NOMO-1 (cell line): ENCODE data around the gene ZBTB22.
"Not testable (repeated sequence)": the region's sequence is repeated elsewhere in the genome, so short reads cannot be mapped to it uniquely, and the experiment has no call there.

Experiments
- DNase-seq, 2 experiments: peaks; one replicate each; lab custom pipeline; 2025; ENCODE audit not compliant: unreplicated experiment in 2 of 2; lab: John Stamatoyannopoulos, UW

ZBTB22 gene

DNA sequence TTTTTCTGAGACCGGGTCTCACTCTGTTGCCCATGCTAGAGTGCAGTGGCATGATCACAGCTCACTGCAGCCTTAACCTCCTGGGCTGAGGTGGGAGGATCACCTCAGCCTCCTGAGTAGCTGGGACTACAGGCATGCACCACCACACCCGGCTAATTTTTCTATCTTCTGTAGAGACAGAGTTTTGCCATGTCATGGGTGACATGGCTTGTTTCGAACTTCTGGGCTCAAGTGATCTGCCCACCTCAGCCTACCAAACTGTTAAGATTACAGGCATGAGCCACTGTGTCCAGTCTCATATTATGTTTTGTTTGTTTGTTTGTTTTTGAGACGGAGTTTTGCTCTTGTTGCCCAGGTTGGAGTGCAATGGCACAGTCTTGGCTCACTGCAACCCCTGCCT, 32.3 kb downstream of the ZBTB22 start:
- not testable (repeated sequence) for DNase-seq

DNA sequence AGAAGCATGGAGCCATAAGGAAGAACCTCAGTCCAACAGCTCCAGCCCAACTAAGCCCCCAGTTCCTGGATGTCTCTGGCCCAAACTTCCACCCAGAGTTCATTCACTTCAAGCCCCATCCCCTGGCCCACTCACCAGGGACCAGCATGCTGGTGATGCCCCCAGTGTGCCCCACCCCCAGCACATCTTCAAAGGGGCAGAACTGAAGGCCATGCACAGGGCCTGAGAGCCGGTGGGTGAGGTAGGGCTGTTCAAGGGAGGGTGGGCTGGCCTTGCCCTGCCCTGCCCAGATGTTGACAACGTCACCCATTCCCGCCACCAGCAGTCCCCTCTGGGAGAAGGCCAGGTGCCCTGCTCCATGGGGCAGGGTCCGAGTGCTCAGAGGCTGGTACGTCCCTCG, 37.0 kb downstream of the ZBTB22 start:
- DNase-seq, result no peak

DNA sequence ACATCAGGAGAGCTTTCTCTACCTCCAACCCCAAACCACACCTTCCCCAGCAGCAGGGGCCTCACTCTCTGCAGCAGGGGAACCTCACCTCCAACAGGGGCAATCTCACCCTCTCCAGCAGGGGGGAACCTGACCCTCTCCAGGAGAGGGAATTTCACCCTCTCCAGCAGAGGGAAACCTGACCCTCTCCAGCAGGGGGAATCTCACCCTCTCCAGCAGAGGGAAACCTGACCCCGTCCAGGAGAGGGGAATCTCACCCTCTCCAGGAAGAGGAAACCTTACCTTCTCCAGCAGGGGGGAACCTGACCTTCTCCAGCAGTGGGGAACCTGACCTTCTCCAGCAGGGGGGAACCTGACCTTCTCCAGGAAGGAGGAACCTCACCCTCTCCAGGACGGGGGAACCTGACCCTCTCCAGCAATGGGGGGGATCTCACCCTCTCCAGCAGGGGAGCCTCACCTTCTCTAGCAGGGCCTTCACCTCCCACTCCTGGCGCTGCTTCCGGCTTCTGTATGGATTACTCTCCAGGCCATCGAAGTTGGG, 37.5 kb downstream of the ZBTB22 start:
- no peak for DNase-seq

DNA sequence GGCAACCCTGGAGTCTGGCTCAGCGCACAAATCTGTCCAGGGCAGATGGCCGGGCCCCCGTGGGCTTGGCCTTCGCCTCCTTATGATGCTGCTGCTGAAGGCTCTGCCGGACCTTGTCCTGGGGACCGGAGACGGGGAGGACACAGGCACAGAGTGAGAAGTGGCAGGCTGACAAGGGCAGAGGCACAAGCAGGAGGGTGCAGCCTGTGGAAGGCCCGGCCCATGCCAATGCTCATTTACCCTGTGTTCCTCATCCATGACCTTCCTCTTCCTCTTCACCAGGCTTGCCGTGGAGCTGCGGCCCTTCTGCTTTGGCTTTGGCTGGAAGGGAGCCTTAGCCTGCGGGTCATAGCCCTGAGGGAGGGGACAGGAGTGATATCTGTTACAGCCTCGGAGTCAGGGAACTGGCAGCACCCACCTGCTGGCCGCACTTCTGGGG, 38.3 kb downstream of the ZBTB22 start:
- no peak for DNase-seq

DNA sequence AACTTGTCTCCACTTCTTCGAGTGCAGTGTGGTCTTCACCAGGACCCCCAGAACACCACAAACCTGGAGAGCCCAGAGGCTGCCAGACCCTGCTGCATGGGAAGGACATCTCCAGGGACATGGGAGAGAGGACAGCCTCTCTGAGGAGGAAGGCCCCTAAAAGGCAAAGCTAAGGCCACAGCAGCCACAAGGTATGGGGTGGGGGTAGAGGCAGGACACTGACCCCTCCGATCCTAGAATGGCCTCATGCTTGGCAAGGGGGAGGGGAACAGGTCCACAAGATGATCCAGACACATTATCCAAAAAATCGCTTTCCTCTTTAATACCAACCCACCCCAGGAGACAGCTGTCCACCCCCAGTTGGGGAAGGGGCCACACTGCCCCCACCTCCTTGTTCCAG, 38.7 kb downstream of the ZBTB22 start:
- DNase-seq, result no peak

DNA sequence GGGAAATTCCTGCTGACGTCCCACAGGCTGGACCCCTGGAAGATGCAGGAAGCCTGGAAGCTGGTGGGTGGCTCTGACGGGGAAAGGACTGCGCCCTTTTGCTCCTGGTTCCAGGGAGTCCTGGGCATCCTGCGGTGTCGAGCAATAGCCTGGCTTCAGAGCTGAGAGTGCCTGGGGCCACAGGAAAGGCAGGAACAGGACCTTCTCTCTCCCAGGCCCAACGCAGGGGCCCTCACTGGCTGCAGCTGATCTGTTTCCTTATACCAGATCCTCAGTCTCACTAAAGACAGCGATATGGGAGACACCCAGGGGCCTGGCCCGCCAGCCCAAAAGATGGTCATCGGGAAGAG, 39.2 kb downstream of the ZBTB22 start:
- DNase-seq, result no peak

DNA sequence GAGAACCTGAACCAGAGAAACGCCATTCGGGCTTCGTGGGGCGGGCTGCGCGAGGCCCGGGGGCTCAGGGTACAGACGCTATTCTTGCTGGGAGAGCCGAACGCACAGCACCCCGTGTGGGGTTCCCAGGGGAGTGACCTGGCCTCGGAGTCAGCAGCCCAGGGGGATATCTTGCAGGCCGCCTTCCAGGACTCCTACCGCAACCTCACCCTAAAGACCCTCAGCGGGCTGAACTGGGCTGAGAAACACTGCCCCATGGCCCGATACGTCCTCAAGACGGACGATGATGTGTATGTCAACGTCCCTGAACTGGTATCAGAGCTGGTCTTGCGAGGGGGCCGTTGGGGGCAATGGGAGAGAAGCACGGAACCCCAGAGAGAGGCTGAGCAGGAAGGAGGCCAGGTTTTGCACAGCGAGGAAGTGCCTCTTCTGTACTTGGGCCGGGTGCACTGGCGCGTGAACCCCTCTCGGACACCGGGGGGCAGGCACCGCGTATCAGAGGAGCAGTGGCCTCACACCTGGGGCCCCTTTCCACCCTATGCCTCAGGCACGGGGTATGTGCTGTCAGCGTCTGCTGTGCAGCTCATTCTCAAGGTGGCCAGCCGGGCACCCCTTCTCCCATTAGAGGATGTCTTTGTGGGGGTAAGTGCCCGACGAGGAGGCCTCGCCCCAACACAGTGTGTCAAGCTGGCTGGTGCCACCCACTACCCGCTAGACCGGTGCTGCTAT, 39.7 kb downstream of the ZBTB22 start:
- no peak for DNase-seq

DNA sequence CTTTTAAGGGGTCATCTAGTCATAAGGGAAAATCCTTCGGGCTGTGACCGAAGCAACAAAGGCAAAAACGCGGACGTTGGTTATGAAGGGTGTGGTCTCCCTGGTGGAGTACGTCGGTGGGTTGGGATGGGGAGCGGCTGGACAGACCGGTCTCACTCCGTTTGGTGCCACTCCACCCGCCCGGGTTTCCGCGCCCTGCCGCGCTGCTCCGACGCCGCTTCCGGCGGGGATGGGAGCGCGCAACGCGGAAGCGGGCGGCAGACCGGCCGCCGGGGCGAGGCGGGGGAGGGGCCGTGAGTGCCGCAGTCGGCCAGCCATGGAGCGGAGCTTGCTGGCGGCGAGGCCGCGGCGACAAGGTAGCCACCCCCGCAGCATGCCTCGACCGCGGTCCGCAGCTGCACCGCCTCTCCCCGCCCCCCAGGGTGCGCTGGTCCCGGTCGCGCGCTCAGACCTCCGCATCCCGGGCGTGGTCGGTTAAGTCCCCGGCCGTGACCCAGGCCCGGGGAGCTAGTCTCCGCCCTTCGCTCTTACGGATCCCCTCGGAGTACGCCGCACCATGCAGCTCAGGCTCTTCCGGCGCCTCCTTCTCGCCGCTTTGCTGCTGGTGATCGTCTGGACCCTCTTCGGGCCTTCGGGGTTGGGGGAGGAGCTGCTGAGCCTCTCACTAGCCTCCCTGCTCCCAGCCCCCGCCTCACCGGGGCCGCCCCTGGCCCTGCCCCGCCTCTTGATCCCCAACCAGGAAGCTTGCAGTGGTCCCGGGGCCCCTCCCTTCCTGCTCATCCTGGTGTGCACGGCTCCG, 40.5 kb downstream of the ZBTB22 start, which contains the start of gene B3GALT4:
TSS of gene B3GALT4 (plus strand) at position 260 of the 799 bp plus-strand sequence. CDS start at position 557, 297 bp downstream.
- DNase-seq, result peak; percentile 78 to 87

DNA sequence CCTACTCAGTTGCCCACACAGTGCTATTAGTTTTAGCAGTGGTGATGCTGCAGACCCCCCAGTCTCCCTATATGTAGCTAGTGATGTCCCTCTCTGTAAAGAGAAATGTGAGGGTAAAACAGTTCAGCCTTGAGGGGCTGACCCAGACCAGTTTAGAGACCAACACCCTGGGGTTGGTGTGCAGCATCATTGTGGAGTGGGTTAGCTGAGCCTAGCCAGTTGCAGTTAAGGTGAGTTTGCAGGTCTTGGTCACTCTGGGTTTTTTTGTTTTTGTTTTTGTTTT, 41.0 kb downstream of the ZBTB22 start:
- DNase-seq, result no peak

DNA sequence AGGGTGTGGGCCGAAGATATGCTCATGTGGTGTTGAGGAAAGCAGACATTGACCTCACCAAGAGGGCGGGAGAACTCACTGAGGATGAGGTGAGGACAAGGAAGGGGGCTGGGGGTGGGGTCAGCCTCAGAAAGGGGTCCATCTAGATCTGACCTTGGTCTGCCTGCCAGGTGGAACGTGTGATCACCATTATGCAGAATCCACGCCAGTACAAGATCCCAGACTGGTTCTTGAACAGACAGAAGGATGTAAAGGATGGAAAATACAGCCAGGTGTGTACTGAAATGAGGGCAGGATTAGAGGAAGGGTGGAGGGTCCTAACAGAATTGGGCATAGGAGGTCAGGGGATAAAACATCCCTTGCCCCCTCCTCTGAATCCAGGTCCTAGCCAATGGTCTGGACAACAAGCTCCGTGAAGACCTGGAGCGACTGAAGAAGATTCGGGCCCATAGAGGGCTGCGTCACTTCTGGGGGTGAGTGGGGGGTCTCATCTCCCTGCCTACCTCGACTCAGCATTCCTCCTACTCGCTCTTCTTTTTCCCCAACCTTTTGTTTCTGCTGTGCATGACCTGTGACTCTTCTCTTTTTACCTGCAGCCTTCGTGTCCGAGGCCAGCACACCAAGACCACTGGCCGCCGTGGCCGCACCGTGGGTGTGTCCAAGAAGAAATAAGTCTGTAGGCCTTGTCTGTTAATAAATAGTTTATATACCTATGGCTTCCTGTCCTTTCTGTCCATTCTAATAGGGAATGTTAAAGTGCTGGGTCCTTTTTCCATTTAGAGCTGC, 41.6 kb downstream of the ZBTB22 start:
- not testable (repeated sequence) for DNase-seq

DNA sequence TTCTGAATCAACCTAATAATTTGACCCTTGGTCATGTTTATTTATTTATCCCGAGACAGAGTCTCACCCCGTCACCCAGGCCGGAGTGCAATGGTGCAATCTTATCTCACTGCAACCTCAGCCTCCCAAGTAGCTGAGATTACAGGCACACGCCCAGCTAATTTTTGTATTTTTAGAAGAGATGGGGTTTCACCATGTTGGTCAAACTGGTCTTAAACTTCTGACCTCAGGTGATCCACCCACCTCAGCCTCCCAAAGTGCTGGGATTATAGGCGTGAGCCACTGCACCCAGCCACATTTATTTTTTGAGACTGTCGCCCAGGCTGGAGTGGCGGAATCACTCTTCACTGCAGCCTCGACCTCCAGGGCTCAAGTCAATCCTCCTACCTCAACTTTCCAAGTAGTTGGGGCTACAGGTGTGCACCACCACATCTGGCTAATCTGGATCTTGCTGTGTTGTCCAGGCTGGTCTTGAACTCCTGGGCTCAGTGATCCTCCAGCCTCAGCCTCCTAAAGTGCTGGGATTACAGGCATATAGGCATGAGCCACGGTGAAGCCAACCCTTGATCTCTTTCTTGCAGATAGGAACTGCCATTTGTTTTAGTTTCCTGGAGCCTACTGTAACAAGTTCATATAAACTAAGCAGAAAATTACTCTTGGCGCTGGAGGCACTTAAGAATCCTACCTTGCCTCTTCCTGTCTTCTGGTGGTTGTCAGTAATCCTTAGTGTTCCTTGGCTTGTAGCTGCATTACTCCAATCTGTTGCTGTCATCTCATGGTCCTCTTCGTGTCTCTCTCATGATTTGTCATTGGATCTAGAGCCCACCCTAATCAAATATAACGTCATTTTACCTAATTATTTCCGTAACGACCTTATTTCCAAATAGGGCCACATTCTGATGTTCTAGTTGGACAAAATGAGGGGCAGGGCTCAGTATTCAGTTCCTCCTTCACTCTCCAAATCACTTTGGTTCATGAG, 43.3 kb downstream of the ZBTB22 start:
- DNase-seq, result peak in 1 of 2 experiments; percentile 22

DNA sequence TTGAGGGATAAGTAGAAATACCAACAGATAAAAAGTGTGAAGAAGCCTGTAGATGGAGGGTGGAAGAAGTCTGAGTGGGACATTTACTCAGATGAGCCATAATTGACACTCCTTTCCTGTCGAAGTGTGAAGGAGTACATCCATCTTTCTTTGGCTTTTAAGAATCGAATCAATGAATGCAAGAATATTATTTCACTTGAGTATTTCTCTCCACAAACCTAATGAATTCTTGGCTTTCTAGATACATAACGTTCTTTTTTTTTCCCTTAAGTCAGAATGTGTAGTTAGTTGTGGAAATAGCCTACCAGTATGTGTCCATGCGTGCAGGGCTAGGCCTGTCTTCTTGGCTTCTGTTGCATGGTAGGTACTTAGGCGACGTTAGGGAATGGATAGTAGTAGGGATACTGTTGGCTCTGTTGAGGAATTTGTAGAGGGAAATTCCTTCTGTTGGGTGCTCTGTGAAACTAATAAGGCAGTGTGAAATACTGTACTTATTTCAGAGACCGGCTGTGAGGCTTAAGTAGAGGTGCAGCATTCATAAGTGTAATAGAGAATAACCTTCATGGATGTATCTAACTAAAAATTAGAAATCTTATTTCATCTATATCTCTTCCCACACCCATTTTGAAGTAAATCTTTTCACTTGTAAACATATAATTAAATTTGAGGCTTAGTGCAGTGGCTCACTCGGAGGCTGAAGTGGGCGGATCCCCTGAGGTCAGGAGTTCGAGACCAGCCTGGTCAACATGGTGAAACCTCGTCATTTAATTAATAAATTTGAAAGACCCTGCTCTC, 44.2 kb downstream of the ZBTB22 start:
- no peak for DNase-seq

DNA sequence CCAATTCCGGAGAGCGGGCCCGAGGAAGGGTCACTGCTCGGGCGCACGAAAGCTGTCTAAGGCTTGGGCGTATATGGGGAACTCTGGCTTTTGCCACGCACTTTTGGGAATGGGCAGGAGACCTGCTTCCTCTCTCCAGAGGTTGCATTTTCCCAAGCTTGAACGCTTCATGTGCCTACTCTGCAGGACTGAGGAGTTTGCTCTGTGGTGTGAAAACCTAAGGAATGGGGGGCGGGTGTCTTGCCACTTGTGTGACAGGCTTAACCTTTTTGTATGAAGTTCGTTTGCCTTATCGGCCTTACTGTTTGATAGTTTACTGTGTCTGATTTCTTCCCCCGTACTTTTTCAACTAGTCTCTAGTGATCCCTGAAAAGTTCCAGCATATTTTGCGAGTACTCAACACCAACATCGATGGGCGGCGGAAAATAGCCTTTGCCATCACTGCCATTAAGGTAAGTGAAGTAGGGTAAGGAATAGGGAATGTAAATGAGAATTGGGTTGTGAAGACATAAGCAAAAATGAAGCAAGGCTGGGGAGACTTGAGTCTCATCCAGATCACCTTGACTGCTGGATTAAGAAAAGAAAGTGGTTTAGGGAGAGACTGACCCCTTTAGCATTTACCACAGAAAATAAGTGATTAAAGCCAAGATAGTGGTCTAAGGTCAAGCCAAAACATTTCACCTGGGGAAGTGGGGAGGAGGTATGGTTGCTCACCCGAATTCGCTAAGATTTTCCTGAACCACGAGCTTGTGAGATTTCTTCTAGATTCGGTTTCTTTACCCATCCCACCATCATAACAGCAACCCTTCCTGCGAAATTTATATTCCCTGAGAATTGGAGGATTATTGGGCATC, 45.0 kb downstream of the ZBTB22 start:
- no peak for DNase-seq

DNA sequence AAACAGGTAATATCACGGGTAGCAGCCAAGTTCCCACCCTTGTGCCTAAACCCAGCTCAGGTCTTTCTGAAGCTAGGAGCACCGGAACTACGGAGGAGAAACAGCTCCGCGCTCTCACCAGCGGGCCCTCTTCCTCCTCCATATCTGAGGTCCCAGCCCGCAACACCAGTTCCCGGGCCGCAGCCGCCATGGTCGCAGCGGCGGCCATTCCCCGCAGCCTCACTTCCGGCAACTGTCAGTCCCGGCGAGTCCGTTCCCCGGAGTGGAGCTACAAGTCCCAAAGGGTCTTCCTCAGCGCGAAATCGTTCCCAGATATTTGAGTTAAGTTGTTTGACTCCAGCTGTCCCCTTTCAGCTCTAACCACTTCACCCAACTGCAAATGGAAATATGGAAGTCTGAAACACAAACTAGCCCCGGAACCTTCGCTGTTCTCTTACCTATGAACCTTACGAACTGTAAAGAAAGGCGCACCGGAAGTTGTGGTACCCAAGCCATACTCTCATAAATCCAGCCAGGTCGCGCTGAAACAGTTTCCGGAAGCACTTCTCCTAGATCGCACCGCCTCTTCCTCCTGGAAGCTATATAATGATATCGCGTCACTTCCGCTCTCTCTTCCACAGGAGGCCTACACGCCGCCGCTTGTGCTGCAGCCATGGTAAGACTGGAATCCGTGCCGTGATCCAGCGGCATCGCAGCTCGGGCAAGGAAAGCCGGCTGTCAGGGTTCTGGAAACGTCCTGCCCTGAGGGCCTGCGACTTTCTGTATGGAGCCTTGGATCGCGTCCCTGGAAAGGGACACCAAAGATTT, 45.9 kb downstream of the ZBTB22 start, which contains the start of the genes RPS18 and VPS52:
TSS of gene RPS18 (plus strand) at position 608 of the 807 bp plus-strand sequence. CDS start at position 653, 45 bp downstream.
TSS of gene VPS52 (minus strand) at position 409 of the 807 bp plus-strand sequence. CDS start at position 208, 201 bp downstream.
- peak; percentile 81 to 94 for DNase-seq

DNA sequence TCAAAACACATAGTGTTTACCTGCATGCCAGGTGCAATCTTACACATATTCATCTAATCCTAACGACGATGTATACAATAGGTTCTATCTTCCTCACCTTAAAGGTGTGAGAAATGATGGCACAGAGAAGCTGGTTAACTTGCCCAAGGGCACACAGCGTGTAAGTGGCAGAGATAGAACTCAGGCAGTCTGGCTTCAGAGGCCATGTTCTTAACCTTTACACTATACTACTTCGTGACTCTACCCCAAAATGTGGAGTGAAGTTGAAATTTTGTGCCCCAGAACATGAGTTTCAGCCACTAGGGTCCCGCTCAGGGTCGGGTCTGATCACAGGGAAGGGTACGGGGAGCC, 46.5 kb downstream of the ZBTB22 start:
- DNase-seq, result peak in 1 of 2 experiments; percentile 45
